H1 (cell line): Measurements from ENCODE around the gene QDPR. TPM values are rescaled to one million over a fixed set of nuclear protein-coding genes. Genes with fewer than 3 reads are reported as not detected.

Experiments
- CTCF ChIA-PET: fragments of 300-600 bp; sonication (Branson Sonifier 250); formaldehyde crosslinking; loops from one replicate; lab custom pipeline; 2021; ENCODE audit not compliant: partially characterized antibody; lab: Charles Lee
- POLR2A ChIA-PET: fragments of 300-600 bp; sonication (Branson Sonifier 250); formaldehyde crosslinking; loops from one replicate; lab custom pipeline; 2021; ENCODE audit warnings: inconsistent platforms; ENCODE audit not compliant: partially characterized antibody; lab: Charles Lee
- DNase-seq, 2 experiments: peaks; one replicate each; pipeline versions ENCODE4 v3.0.0 to v3.0.0-alpha.2; 2010 to 2022; ENCODE audit warnings: low spot score in 2 of 2, low read depth in 1 of 2, mixed read lengths in 1 of 2
- FAIRE-seq: peaks from 2 replicates; lab custom pipeline; 2011; peaks lifted over from hg19 to GRCh38; lab: Jason Lieb, UNC
- H2AFZ ChIP-seq: 2 replicates; pipeline ENCODE4 v1.8.1; 2012; ENCODE audit warnings: low read length, inconsistent platforms
- H2AK5ac ChIP-seq: 2 replicates; pipeline ENCODE4 v1.6.1; 2013; ENCODE audit warnings: low read depth, low read length
- H2BK120ac ChIP-seq: replicated peaks from 2 replicates; pipeline ENCODE3; 2013; ENCODE audit warnings: low read depth, low read length, inconsistent platforms
- H2BK12ac ChIP-seq: 2 replicates; pipeline ENCODE4 v1.6.1; 2013; ENCODE audit warnings: low read depth, low read length
- H2BK15ac ChIP-seq: 2 replicates; pipeline ENCODE4 v1.6.1; 2013; ENCODE audit warnings: low read length
- H2BK20ac ChIP-seq: 2 replicates; pipeline ENCODE4 v1.6.1; 2013; ENCODE audit warnings: low read length
- H2BK5ac ChIP-seq: 2 replicates; pipeline ENCODE4 v1.6.1; 2013; ENCODE audit warnings: low read depth, low read length
- H3K14ac ChIP-seq: 2 replicates; pipeline ENCODE4 v1.6.1; 2013; ENCODE audit warnings: inconsistent platforms; ENCODE audit not compliant: insufficient read length
- H3K18ac ChIP-seq: 2 replicates; pipeline ENCODE4 v1.6.1; 2013; ENCODE audit warnings: low read length; ENCODE audit errors: extremely low read depth
- H3K23ac ChIP-seq: 2 replicates; pipeline ENCODE4 v1.6.1; 2013; ENCODE audit warnings: inconsistent platforms; ENCODE audit not compliant: insufficient read length
- H3K23me2 ChIP-seq: 2 replicates; pipeline ENCODE4 v1.6.1; 2013; ENCODE audit warnings: low read depth, low read length
- H3K27ac ChIP-seq: 2 replicates; pipeline ENCODE4 v1.6.1; 2011; ENCODE audit warnings: low read depth, low read length, inconsistent platforms
- H3K27me3 ChIP-seq, 4 experiments: replicated peaks in 1 of 4; 1 replicate in 1 of 4; 2 replicates in 3 of 4; pipeline versions ENCODE4 v1.6.1 to v1.8.1; 2011 to 2013; ENCODE audit warnings: low read length in 3 of 4, mild to moderate bottlenecking in 3 of 4, inconsistent platforms in 2 of 4, mixed read lengths in 2 of 4, moderate library complexity in 1 of 4; ENCODE audit not compliant: control insufficient read depth in 3 of 4, insufficient read depth in 3 of 4; ENCODE audit errors: extremely low read depth in 1 of 4
- H3K36me3 ChIP-seq, 4 experiments: 2 replicates each; pipeline versions ENCODE4 v1.6.1 to v1.8.1; 2011 to 2013; ENCODE audit warnings: mild to moderate bottlenecking in 4 of 4, low read length in 3 of 4, moderate library complexity in 2 of 4, control low read depth in 1 of 4, inconsistent platforms in 1 of 4; ENCODE audit not compliant: insufficient read depth in 4 of 4, control insufficient read depth in 2 of 4
- H3K4ac ChIP-seq: replicated peaks from 2 replicates; pipeline ENCODE3; 2013; ENCODE audit warnings: low read length, low read depth, mixed read lengths, inconsistent platforms; ENCODE audit not compliant: insufficient read length
- H3K4me1 ChIP-seq, 4 experiments: replicated peaks in 1 of 4; 1 replicate in 1 of 4; 2 replicates in 3 of 4; pipeline versions ENCODE4 v1.6.1 to v1.8.1; 2011 to 2013; ENCODE audit warnings: low read length in 3 of 4, inconsistent platforms in 2 of 4, mixed read lengths in 1 of 4; ENCODE audit not compliant: insufficient read depth in 4 of 4, control insufficient read depth in 3 of 4
- H3K4me2 ChIP-seq, 2 experiments: 2 replicates each; pipeline versions ENCODE4 v1.6.1 to v1.8.1; 2011 to 2013; ENCODE audit warnings: low read depth in 2 of 2, low read length in 2 of 2, control low read depth in 1 of 2, inconsistent platforms in 1 of 2, mild to moderate bottlenecking in 1 of 2; ENCODE audit not compliant: insufficient read depth in 1 of 2
- H3K4me3 ChIP-seq, 4 experiments: fragments of 200-600, 300-600 bp in 1 of 4; sonication (generic), shearing (Covaris generic), sonication (Bioruptor Twin) in 1 of 4; 2 replicates each; pipeline versions ENCODE4 v1.5.1 to v1.8.1; 2011 to 2016; ENCODE audit warnings: low read length in 4 of 4, low read depth in 3 of 4, control low read depth in 2 of 4, inconsistent platforms in 2 of 4, mild to moderate bottlenecking in 2 of 4, mixed read lengths in 1 of 4, moderate library complexity in 1 of 4; ENCODE audit not compliant: insufficient read depth in 2 of 4; ENCODE audit errors: extremely low read depth in 1 of 4
- H3K56ac ChIP-seq: replicated peaks from 2 replicates; pipeline ENCODE3; 2013; ENCODE audit warnings: low read depth, mild to moderate bottlenecking, mixed read lengths, low read length, inconsistent platforms; ENCODE audit not compliant: insufficient read length
- H3K79me1 ChIP-seq: 2 replicates; pipeline ENCODE4 v1.6.1; 2013; ENCODE audit warnings: low read depth, low read length, control low read depth
- H3K79me2 ChIP-seq, 2 experiments: 2 replicates each; pipeline versions ENCODE4 v1.6.1 to v1.8.1; 2012 to 2013; ENCODE audit warnings: low read length in 2 of 2, mild to moderate bottlenecking in 2 of 2, inconsistent platforms in 1 of 2; ENCODE audit not compliant: insufficient read depth in 2 of 2, control insufficient read depth in 1 of 2
- H3K9ac ChIP-seq, 4 experiments: replicated peaks in 1 of 4; 1 replicate in 1 of 4; 2 replicates in 3 of 4; pipeline versions ENCODE4 v1.6.1 to v1.8.1; 2011 to 2013; ENCODE audit warnings: low read depth in 3 of 4, low read length in 3 of 4, control low read depth in 2 of 4, mild to moderate bottlenecking in 2 of 4, moderate library complexity in 2 of 4, inconsistent platforms in 1 of 4; ENCODE audit errors: extremely low read depth in 1 of 4
- H3K9me3 ChIP-seq, 2 experiments: 2 replicates each; pipeline versions ENCODE4 v1.6.1 to v1.8.1; 2012 to 2013; ENCODE audit warnings: mild to moderate bottlenecking in 2 of 2, moderate library complexity in 2 of 2, control low read depth in 1 of 2, inconsistent platforms in 1 of 2, low read depth in 1 of 2, low read length in 1 of 2, mixed read lengths in 1 of 2; ENCODE audit not compliant: insufficient read depth in 2 of 2
- H4K20me1 ChIP-seq, 2 experiments: replicated peaks in 1 of 2; 2 replicates each; pipeline versions ENCODE3 to v1.8.1; 2011 to 2013; ENCODE audit warnings: inconsistent platforms in 2 of 2, low read length in 2 of 2, mild to moderate bottlenecking in 1 of 2; ENCODE audit not compliant: insufficient read depth in 2 of 2, control insufficient read depth in 1 of 2
- H4K5ac ChIP-seq: 2 replicates; pipeline ENCODE4 v1.6.1; 2013; ENCODE audit warnings: low read length, low read depth, mixed read lengths, inconsistent platforms; ENCODE audit not compliant: insufficient read length
- H4K8ac ChIP-seq: 2 replicates; pipeline ENCODE4 v1.8.0; 2013; ENCODE audit warnings: mild to moderate bottlenecking, moderate library complexity, low read length, inconsistent platforms; ENCODE audit not compliant: insufficient read depth; ENCODE audit errors: extremely low read depth
- H4K91ac ChIP-seq: replicated peaks from 2 replicates; pipeline ENCODE3; 2013; ENCODE audit warnings: low read length, mixed read lengths, inconsistent platforms; ENCODE audit not compliant: insufficient read length
- RAD21 ChIP-seq, 2 experiments: IDR thresholded peaks in 1 of 2; conservative IDR thresholded peaks in 1 of 2; 2 replicates each; pipeline ENCODE4 v1.6.1; 2011; ENCODE audit warnings: low read depth in 2 of 2, low read length in 2 of 2, improper control_type of control experiment in 1 of 2, inconsistent platforms in 1 of 2, mild to moderate bottlenecking in 1 of 2, moderate library complexity in 1 of 2
- TAF7 ChIP-seq: optimal IDR thresholded peaks from 2 replicates; pipeline ENCODE3; 2011; ENCODE audit warnings: low read depth, mild to moderate bottlenecking, inconsistent platforms, low read length, moderate library complexity, borderline replicate concordance
- WGBS, 2 experiments: shearing (Covaris generic) in 1 of 2; methylation state at CpG; one replicate each; pipeline versions ENCODE4 v1.1.6 to v1.1.7; 2013 to 2015; ENCODE audit warnings: low lambda C conversion rate in 2 of 2, mixed read lengths in 2 of 2, inconsistent platforms in 1 of 2, low coverage in 1 of 2, missing lambda C conversion rate in 1 of 2; ENCODE audit not compliant: insufficient replicate concordance in 2 of 2, insufficient coverage in 1 of 2, insufficient read length in 1 of 2; ENCODE audit errors: extremely low coverage in 1 of 2, missing lambda C conversion rate in 1 of 2; 5-methylcytosine and 5-hydroxymethylcytosine counted together
- polyA plus RNA-seq, 7 experiments: library from polyadenylated mRNA; depleted of rRNA in 3 of 7; stranded (reverse) in 5 of 7; unstranded in 2 of 7; fragments of >200 nt in 5 of 7; fragments of 200-250 nt in 2 of 7; gene quantifications; 1 replicate in 5 of 7; 2 replicates in 1 of 7; 4 replicates in 1 of 7; pipeline versions ENCODE4 v1.2.1 to v1.2.3, GENCODE V29; 2011 to 2013; ENCODE audit warnings: missing spikeins in 2 of 7, mixed read lengths in 2 of 7
- total RNA-seq: library from RNA; stranded (reverse); fragmentation: NEBNext Ultra II Directional; extraction: Animal tissue kit (Norgen Biotek cat#: 25700); gene quantifications from 2 replicates; pipeline ENCODE4 v1.2.1, GENCODE V29; 2021

QDPR gene
- total and polyA plus RNA-seq, 2 of the 8 experiments (the other 6 are each of a cell fraction or from before 2014, with no cell fraction given) = 33.6 to 35.9 TPM

- H2BK20ac ChIP-seq = no peak overlapping the region
- no peak overlapping the region for H3K56ac ChIP-seq
- H2BK5ac ChIP-seq = no peak overlapping the region
- no peak overlapping the region for H3K4me3 ChIP-seq
- POLR2A ChIA-PET = no interaction called here
- no peak overlapping the region for H2BK120ac ChIP-seq
- WGBS, 2 experiments = 86% methylated on average over 5 of the region's 5 CpGs; no CpG with 5 or more reads in 1 of the 2 experiments
- no peak overlapping the region for H3K4me2 ChIP-seq
- no peak for FAIRE-seq
- no peaks in the 10 kb centered on the region for H3K23me2 ChIP-seq
- H3K36me3 ChIP-seq = no peaks in the 10 kb centered on the region
- H3K14ac ChIP-seq = no peak overlapping the region
- no peak overlapping the region for H2AFZ ChIP-seq
- no peak overlapping the region for H2AK5ac ChIP-seq
- no peak for DNase-seq
- no peak overlapping the region for H2BK15ac ChIP-seq
- no peak overlapping the region for H4K5ac ChIP-seq
- no peak overlapping the region for H3K4ac ChIP-seq
- TF ChIP-seq RAD21 (IDR thresholded peaks at IDR 0.05 in 1 of 2, conservative IDR thresholded peaks at IDR 0.05 in 1 of 2; ENCODE audit: low read depth in 2 of 2, low read length in 2 of 2) (no peak), TAF7 (no peak)
- H3K9ac ChIP-seq = no peak overlapping the region
- no peak overlapping the region for H2BK12ac ChIP-seq
- H3K79me2 ChIP-seq = no peaks in the 10 kb centered on the region
- no peak overlapping the region for H4K91ac ChIP-seq
- H3K27ac ChIP-seq = no peak overlapping the region
- no peak overlapping the region for H3K23ac ChIP-seq
- no peaks in the 10 kb centered on the region for H3K4me1 ChIP-seq
- H3K79me1 ChIP-seq = no peaks in the 10 kb centered on the region
- H3K18ac ChIP-seq = no peak overlapping the region
- H4K20me1 ChIP-seq = no peaks in the 10 kb centered on the region
- no peaks in the 10 kb centered on the region for H3K27me3 ChIP-seq
- no peaks in the 10 kb centered on the region for H3K9me3 ChIP-seq
- H4K8ac ChIP-seq = no peak overlapping the region
- CTCF ChIA-PET = interaction anchor here (0.8 to 2.4 kb wide), 2 partner anchors 9 to 12 kb away, joined by 6 to 9 read pairs; no protein-coding TSS in a partner anchor
Observed at GRCh38 chr4:17557880-17558279, 46.0 kb upstream of the QDPR start.
